ENCODE measurements around the gene GRIK5. TPM values are rescaled to one million over a fixed set of nuclear protein-coding genes. Genes with fewer than 3 reads are reported as not detected.
A peak's percentile ranks its signal among the peaks of the same experiment; 100 is the strongest.

GRIK5 gene
- total and polyA plus RNA-seq, 2 donors: 0.33 to 1.7 TPM

DNA sequence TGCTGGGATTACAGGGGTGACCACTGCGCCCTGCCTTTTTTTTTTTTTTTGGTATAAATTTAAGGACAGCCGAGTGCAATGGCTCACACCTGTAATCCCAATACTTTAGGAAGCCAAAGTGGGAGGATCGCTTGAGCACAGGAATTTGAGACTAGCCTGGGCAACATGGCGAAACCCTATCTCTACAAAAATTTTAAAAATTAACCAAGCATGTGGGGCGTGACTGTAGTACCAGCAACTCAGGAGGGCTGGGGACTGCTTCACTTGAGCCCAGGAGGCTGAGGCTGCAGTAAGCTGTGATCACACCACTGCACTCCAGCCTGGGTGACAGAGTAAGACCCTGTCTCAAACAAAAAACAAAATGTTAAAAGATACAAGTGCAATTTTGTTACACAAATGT lies 27.5 kb upstream of the GRIK5 start:
- H3K27me3 ChIP-seq (ENCODE audit: control insufficient read depth in 2 of 2, insufficient read depth in 1 of 2, low read length in 1 of 2): no peaks in the 10 kb centered on the region
- H3K4me3 ChIP-seq (ENCODE audit: low read length in 2 of 2): no peak overlapping the region
- peaks cover under 1 to 3% of the 10 kb centered on the region in 2 donors for H3K4me1 ChIP-seq (ENCODE audit: control insufficient read depth in 2 of 2, insufficient read depth in 2 of 2, low read length in 2 of 2)
- DNase-seq (ENCODE audit: low read depth in 6 of 9, low spot score in 9 of 9): no peak
- WGBS: 93% methylated on average over 5 of the region's 5 CpGs
- no peak overlapping the region for H3K27ac ChIP-seq (ENCODE audit: low read depth in 1 of 2, low read length in 1 of 2)
- H3K9me3 ChIP-seq (ENCODE audit: control insufficient read depth in 2 of 2, insufficient read depth in 1 of 2, low read length in 1 of 2): no peaks in the 10 kb centered on the region
- H3K36me3 ChIP-seq (ENCODE audit: control insufficient read depth in 2 of 2, insufficient read depth in 2 of 2, low read length in 1 of 2): no peaks in the 10 kb centered on the region

DNA sequence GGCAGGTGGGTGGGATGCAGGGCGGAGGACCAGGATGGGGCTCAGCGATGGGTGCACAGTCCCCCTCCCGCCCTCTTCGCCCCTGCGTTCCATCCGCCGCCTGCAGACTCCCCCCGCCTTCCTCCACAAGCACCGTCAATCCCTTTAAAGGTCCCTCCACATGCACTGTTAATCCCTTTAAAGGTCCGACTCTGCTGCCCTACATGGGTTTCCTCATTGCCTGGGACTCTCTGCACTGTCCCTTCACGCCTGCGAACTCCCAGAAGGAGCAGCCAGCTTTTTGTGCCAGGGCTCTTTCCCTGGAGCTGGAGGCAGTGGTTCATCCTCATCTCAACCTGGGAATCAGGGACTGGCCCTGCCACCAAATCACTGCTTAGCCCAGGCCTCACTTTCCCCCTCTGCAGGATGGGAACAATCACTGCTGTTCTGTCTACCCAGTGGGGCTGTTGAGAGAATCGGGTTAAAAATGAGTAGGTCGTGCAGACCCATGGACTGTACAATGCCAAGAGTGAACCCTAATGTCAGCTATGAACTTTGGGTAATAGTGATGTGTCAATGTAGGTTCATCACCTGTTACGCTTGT lies 26.3 kb upstream of the GRIK5 start:
- Histone ChIP-seq H3K4me1 (ENCODE audit: control insufficient read depth in 2 of 2, insufficient read depth in 2 of 2, low read length in 2 of 2) (peaks cover 3 to 6% of the 10 kb centered on the region in 2 donors), H3K9me3 (ENCODE audit: control insufficient read depth in 2 of 2, insufficient read depth in 1 of 2, low read length in 1 of 2) (no peaks in the 10 kb centered on the region), H3K27ac (ENCODE audit: low read depth in 1 of 2, low read length in 1 of 2) (no peak overlapping the region), H3K4me3 (ENCODE audit: low read length in 2 of 2) (no peak overlapping the region), H3K36me3 (ENCODE audit: control insufficient read depth in 2 of 2, insufficient read depth in 2 of 2, low read length in 1 of 2) (no peaks in the 10 kb centered on the region), H3K27me3 (ENCODE audit: control insufficient read depth in 2 of 2, insufficient read depth in 1 of 2, low read length in 1 of 2) (no peaks in the 10 kb centered on the region)
- DNase-seq (ENCODE audit: low read depth in 6 of 9, low spot score in 9 of 9): no peak
- 96% methylated on average over 15 of the region's 15 CpGs for WGBS

DNA sequence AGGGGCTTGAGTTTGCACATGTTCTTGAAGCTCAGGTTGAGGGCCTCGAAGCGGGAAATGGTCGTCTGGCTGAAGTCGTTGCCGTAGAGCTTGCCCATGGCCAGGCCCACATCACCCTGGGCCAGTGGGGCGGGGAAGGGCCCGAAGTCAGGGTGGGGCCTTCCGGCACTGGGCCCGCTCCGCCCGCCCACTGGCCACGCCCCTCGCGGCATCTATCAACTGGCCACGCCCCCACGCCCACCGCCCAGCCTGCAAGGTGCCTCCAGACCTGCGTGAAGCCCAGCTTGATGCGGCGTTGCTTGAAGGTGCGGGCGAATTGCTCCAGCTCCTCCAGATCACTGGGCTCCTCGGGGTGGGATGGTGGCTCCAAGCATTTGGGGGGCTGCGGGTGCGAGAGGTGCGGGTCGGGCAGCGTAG lies 25.8 kb upstream of the GRIK5 start:
- H3K4me1 ChIP-seq (ENCODE audit: control insufficient read depth in 2 of 2, insufficient read depth in 2 of 2, low read length in 2 of 2): peaks cover 3 to 6% of the 10 kb centered on the region in 2 donors
- no peak for DNase-seq (ENCODE audit: low read depth in 6 of 9, low spot score in 9 of 9)
- no peak overlapping the region for H3K4me3 ChIP-seq (ENCODE audit: low read length in 2 of 2)
- WGBS: 92% methylated on average over 28 of the region's 28 CpGs
- no peaks in the 10 kb centered on the region for H3K9me3 ChIP-seq (ENCODE audit: control insufficient read depth in 2 of 2, insufficient read depth in 1 of 2, low read length in 1 of 2)
- no peak overlapping the region for H3K27ac ChIP-seq (ENCODE audit: low read depth in 1 of 2, low read length in 1 of 2)
- H3K36me3 ChIP-seq (ENCODE audit: control insufficient read depth in 2 of 2, insufficient read depth in 2 of 2, low read length in 1 of 2): no peaks in the 10 kb centered on the region
- no peaks in the 10 kb centered on the region for H3K27me3 ChIP-seq (ENCODE audit: control insufficient read depth in 2 of 2, insufficient read depth in 1 of 2, low read length in 1 of 2)

DNA sequence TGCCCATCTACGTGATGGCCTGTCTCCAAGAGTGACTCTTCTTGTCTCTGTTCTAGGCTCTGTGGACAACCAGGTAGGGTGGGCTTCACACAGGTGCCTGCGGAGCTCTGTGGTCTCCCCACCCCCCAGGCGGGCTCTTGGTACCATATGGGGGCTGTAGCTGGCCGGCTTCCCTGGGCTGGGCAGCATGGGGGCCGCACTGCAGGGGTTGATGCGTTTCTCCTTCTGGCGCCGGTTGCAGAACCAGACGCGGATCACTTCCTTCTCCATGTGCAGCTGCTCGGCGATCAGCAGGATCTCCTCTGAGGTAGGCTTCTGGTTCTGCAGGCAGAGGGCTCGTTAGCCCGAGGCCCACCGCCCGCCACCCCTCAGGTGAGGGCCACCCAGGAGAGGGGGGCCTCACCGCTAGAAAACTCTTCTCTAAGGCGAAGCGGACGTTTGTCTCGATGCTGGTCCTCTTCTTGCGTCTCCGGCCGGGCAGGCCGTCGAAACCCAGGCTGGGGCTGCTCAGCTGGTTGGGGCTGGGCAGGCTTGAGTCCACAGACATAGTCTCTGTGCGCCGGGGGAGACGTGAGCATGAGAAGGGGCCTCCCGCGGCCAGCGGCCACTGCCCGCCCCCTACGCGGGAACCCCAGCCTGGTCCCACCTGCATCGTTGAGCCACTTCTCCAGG lies 25.3 kb upstream of the GRIK5 start:
- H3K36me3 ChIP-seq (ENCODE audit: control insufficient read depth in 2 of 2, insufficient read depth in 2 of 2, low read length in 1 of 2): no peaks in the 10 kb centered on the region
- H3K27ac ChIP-seq (ENCODE audit: low read depth in 1 of 2, low read length in 1 of 2): no peak overlapping the region
- H3K9me3 ChIP-seq (ENCODE audit: control insufficient read depth in 2 of 2, insufficient read depth in 1 of 2, low read length in 1 of 2): no peaks in the 10 kb centered on the region
- 96% methylated on average over 36 of the region's 36 CpGs for WGBS
- H3K4me1 ChIP-seq (ENCODE audit: control insufficient read depth in 2 of 2, insufficient read depth in 2 of 2, low read length in 2 of 2): peaks cover 3 to 8% of the 10 kb centered on the region in 2 donors
- H3K27me3 ChIP-seq (ENCODE audit: control insufficient read depth in 2 of 2, insufficient read depth in 1 of 2, low read length in 1 of 2): no peaks in the 10 kb centered on the region
- no peak overlapping the region for H3K4me3 ChIP-seq (ENCODE audit: low read length in 2 of 2)
- no peak for DNase-seq (ENCODE audit: low read depth in 6 of 9, low spot score in 9 of 9)

DNA sequence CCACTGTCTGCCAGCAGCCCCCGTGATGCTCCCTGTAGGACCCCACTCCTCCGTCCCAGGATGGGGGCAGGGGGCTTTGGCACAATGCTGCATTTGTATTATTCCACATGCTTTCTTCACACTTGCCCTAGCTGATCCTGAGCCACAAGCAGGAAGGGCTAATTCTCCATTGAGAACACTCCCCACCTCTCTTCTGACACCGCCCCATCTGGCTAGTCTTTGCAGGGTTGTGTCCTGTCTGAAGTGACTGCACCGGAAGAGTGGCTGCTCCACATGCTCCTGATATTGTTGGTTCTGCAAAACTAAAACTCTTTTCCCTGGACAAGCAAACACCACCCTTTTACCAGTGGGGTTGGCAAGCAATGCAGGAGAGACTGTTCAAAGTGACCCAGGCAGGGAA lies 23.9 kb upstream of the GRIK5 start:
- WGBS: 89% methylated on average over 4 of the region's 4 CpGs
- Histone ChIP-seq H3K4me1 (ENCODE audit: control insufficient read depth in 2 of 2, insufficient read depth in 2 of 2, low read length in 2 of 2) (peaks cover 3 to 7% of the 10 kb centered on the region in 2 donors), H3K9me3 (ENCODE audit: control insufficient read depth in 2 of 2, insufficient read depth in 1 of 2, low read length in 1 of 2) (no peaks in the 10 kb centered on the region), H3K27me3 (ENCODE audit: control insufficient read depth in 2 of 2, insufficient read depth in 1 of 2, low read length in 1 of 2) (no peaks in the 10 kb centered on the region), H3K27ac (ENCODE audit: low read depth in 1 of 2, low read length in 1 of 2) (no peak overlapping the region), H3K4me3 (ENCODE audit: low read length in 2 of 2) (no peak overlapping the region), H3K36me3 (ENCODE audit: control insufficient read depth in 2 of 2, insufficient read depth in 2 of 2, low read length in 1 of 2) (no peaks in the 10 kb centered on the region)
- no peak for DNase-seq (ENCODE audit: low read depth in 6 of 9, low spot score in 9 of 9)

DNA sequence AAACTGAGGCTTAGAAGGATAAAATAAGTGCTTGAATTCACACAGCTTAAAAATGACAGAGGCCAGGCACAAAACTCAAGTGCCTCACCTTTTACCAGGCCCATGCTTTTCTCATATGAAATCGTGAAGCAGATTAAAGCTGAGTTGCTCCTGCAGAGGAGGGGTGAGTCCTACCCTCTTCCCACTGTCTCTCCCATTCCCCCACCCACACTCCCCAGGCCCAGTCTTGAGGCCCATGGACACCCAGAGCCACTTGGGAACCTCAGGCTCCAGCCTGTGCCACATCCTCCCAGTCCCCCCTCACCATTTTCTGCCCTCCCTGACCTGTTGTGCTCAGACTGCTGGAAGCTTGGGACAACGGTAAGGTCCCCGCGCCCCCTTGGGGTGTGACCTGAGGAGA lies 23.5 kb upstream of the GRIK5 start:
- Histone ChIP-seq H3K27ac (ENCODE audit: low read depth in 1 of 2, low read length in 1 of 2) (no peak overlapping the region), H3K36me3 (ENCODE audit: control insufficient read depth in 2 of 2, insufficient read depth in 2 of 2, low read length in 1 of 2) (no peaks in the 10 kb centered on the region)

DNA sequence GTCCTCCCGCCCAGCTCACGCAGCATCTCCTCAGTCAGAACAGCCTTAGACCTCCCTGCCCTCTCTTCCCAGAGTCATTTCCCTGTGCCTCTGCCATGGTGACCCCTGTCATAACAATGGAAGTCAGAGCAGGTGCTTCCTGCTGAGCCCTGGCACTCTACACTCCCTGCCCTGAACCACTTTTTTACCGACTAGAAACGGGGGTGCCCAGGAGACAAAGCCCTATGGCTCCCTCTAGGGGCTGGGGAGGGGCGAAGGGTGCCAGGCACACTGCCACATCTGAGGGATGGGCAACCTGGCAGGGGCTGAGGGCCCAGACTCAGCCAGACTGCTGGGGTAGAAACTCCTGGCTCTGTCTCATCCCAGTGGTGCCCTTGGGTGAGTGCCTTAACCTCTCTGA lies 22.3 kb upstream of the GRIK5 start:
- DNase-seq (ENCODE audit: low read depth in 6 of 9, low spot score in 9 of 9): peak in 8 of 9 donors; percentile 29 to 81 (median 52)
- 25% methylated on average over 5 of the region's 5 CpGs for WGBS
- Histone ChIP-seq H3K36me3 (ENCODE audit: control insufficient read depth in 2 of 2, insufficient read depth in 2 of 2, low read length in 1 of 2) (no peaks in the 10 kb centered on the region), H3K4me1 (ENCODE audit: control insufficient read depth in 2 of 2, insufficient read depth in 2 of 2, low read length in 2 of 2) (peaks cover 3 to 16% of the 10 kb centered on the region in 2 donors), H3K4me3 (ENCODE audit: low read length in 2 of 2) (no peak overlapping the region), H3K27ac (ENCODE audit: low read depth in 1 of 2, low read length in 1 of 2) (no peak overlapping the region), H3K9me3 (ENCODE audit: control insufficient read depth in 2 of 2, insufficient read depth in 1 of 2, low read length in 1 of 2) (no peaks in the 10 kb centered on the region), H3K27me3 (ENCODE audit: control insufficient read depth in 2 of 2, insufficient read depth in 1 of 2, low read length in 1 of 2) (no peaks in the 10 kb centered on the region)

More for the DNA sequence above, 23.5 kb upstream of the GRIK5 start:
- peaks cover 3 to 11% of the 10 kb centered on the region in 2 donors for H3K4me1 ChIP-seq (ENCODE audit: control insufficient read depth in 2 of 2, insufficient read depth in 2 of 2, low read length in 2 of 2)
- H3K27me3 ChIP-seq (ENCODE audit: control insufficient read depth in 2 of 2, insufficient read depth in 1 of 2, low read length in 1 of 2): no peaks in the 10 kb centered on the region
- no peak for DNase-seq (ENCODE audit: low read depth in 6 of 9, low spot score in 9 of 9)
- no peaks in the 10 kb centered on the region for H3K9me3 ChIP-seq (ENCODE audit: control insufficient read depth in 2 of 2, insufficient read depth in 1 of 2, low read length in 1 of 2)
- WGBS: 95% methylated on average over 4 of the region's 4 CpGs
- H3K4me3 ChIP-seq (ENCODE audit: low read length in 2 of 2): no peak overlapping the region

DNA sequence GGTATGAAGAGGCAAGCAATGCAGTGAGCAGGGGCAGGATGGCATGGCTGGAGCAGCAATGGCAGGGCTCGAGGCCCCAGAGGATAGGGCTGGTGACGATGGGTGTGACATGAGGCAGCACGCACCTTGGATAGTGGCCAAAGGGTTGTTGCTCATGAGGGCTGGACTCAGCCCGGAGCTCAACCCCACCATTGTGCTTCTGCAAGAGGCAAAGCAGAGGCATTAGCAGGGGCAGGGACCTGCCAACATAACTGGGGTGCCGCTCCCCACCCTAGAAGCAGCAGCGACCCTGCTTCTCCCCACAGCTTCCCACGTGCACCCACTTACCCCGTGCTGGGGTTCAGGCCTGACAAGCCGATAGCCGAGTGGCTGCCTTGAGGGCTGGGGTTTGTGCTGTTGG lies 21.7 kb upstream of the GRIK5 start:
- no peak overlapping the region for H3K27ac ChIP-seq (ENCODE audit: low read depth in 1 of 2, low read length in 1 of 2)
- WGBS: 85% methylated on average over 10 of the region's 10 CpGs
- no peak overlapping the region for H3K4me3 ChIP-seq (ENCODE audit: low read length in 2 of 2)
- H3K36me3 ChIP-seq (ENCODE audit: control insufficient read depth in 2 of 2, insufficient read depth in 2 of 2, low read length in 1 of 2): no peaks in the 10 kb centered on the region
- DNase-seq (ENCODE audit: low read depth in 6 of 9, low spot score in 9 of 9): no peak
- H3K9me3 ChIP-seq (ENCODE audit: control insufficient read depth in 2 of 2, insufficient read depth in 1 of 2, low read length in 1 of 2): no peaks in the 10 kb centered on the region
- H3K27me3 ChIP-seq (ENCODE audit: control insufficient read depth in 2 of 2, insufficient read depth in 1 of 2, low read length in 1 of 2): no peaks in the 10 kb centered on the region
- H3K4me1 ChIP-seq (ENCODE audit: control insufficient read depth in 2 of 2, insufficient read depth in 2 of 2, low read length in 2 of 2): peaks cover 3 to 18% of the 10 kb centered on the region in 2 donors

DNA sequence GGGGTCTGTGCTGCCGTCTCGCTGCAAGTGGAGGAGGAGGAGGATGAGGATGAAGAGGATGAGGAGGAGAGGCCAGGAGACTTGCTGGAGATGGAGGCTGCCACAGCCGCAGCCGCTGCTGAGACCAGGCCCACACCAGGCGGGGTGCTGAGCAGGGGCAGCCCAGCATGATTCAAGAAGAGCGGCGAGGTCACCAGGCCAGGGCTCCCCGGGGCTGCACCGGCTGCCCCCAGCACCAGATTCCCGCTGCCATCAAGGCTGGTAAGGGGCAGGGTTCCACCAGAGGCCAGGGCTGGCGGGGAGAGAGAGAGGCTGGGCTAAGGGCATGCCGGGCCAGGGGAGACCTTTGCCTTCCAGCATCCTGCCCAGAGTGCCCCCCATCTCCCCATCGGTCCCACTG lies 21.3 kb upstream of the GRIK5 start:
- Histone ChIP-seq H3K27ac (ENCODE audit: low read depth in 1 of 2, low read length in 1 of 2) (no peak overlapping the region), H3K4me3 (ENCODE audit: low read length in 2 of 2) (no peak overlapping the region), H3K4me1 (ENCODE audit: control insufficient read depth in 2 of 2, insufficient read depth in 2 of 2, low read length in 2 of 2) (peaks cover 3 to 18% of the 10 kb centered on the region in 2 donors), H3K9me3 (ENCODE audit: control insufficient read depth in 2 of 2, insufficient read depth in 1 of 2, low read length in 1 of 2) (no peaks in the 10 kb centered on the region), H3K27me3 (ENCODE audit: control insufficient read depth in 2 of 2, insufficient read depth in 1 of 2, low read length in 1 of 2) (no peaks in the 10 kb centered on the region), H3K36me3 (ENCODE audit: control insufficient read depth in 2 of 2, insufficient read depth in 2 of 2, low read length in 1 of 2) (no peaks in the 10 kb centered on the region)
- 98% methylated on average over 13 of the region's 13 CpGs for WGBS
- no peak for DNase-seq (ENCODE audit: low read depth in 6 of 9, low spot score in 9 of 9)
